ENCODE data around the gene CRACR2A. TPM values are rescaled to one million over a fixed set of nuclear protein-coding genes. Genes with fewer than 3 reads are reported as not detected.

CRACR2A gene
- total and polyA plus RNA-seq, 9 of the 15 experiments (the other 6 are each of a cell fraction or from before 2014, with no cell fraction given): 2.1 to 15.1 (median 10.4) TPM

GRCh38 chr12:3685830-3686229, 67.1 kb downstream of the CRACR2A start:
- in situ Hi-C loops (cut with MboI): no loop called here
- Histone ChIP-seq H3K4me3 (no peak overlapping the region), H3K9me1 (ENCODE audit: control insufficient read depth, insufficient read depth, low read length) (peaks cover 2% of the 10 kb centered on the region), H3K4me2 (ENCODE audit: insufficient read depth, low read length) (no peak overlapping the region), H3K36me3 (ENCODE audit: control insufficient read depth, insufficient read depth, low read length) (peaks cover 7% of the 10 kb centered on the region; the same call in 1 of the 3 replicates), H2AFZ (ENCODE audit: low read depth, low read length) (no peak overlapping the region), H3K79me2 (ENCODE audit: control insufficient read depth, insufficient read depth, low read length) (no peaks in the 10 kb centered on the region), H3K9me3 (replicated peaks; ENCODE audit: control insufficient read depth, insufficient read depth, low read depth, low read length) (no peaks in the 10 kb centered on the region), H4K20me1 (replicated peaks; ENCODE audit: control insufficient read depth, insufficient read depth, low read length) (0 out of 2 replicates have a peak, but pooled peaks cover 6% of the 10 kb centered on the region), H3K9ac (ENCODE audit: insufficient read depth in 1 of 2, low read depth in 2 of 2, low read length in 2 of 2) (no peak overlapping the region), H3K27ac (ENCODE audit: extremely low read depth, low read depth, low read length) (no peak overlapping the region), H3K27me3 (ENCODE audit: control insufficient read depth in 2 of 2, insufficient read depth in 2 of 2, low read length in 2 of 2) (no peaks in the 10 kb centered on the region), H3K4me1 (replicated peaks in 1 of 2; ENCODE audit: control insufficient read depth in 2 of 2, insufficient read depth in 2 of 2, low read length in 2 of 2) (peaks cover 8 to 20% of the 10 kb centered on the region in 2 experiments; a peak in 3 of 5 replicates)
- FAIRE-seq (no peak), DNase-seq (ENCODE audit: extremely low read depth in 1 of 4, low spot score in 3 of 4) (no peak), ATAC-seq (no peak)
- 85% methylated on average over 1 of the region's 1 CpG for WGBS (ENCODE audit: insufficient coverage, low coverage, missing lambda C conversion rate)
- ChIA-PET CTCF (ENCODE audit: low intra/inter-chr PET ratio) (no interaction called here), POLR2A (no interaction called here)
- intact Hi-C loops (cut with micrococcal nuclease): no loop called here
- no TSS peak for BruUV-seq (replicated peaks)
- no peak for TF ChIP-seq ZNF639 (CRISPR knock-in tag; conservative IDR thresholded peaks at IDR 0.05 in 1 of 2, IDR thresholded peaks at IDR 0.05 in 1 of 2)
- TF ChIP-seq E2F4 (CRISPR knock-in tag; IDR thresholded peaks at IDR 0.05; ENCODE audit: low read depth): no peak
- no peak for TF ChIP-seq CAMTA2 (CRISPR knock-in tag; conservative IDR thresholded peaks at IDR 0.05)
- no peak for TF ChIP-seq ZNF561 (CRISPR knock-in tag; conservative IDR thresholded peaks at IDR 0.05)
- TF ChIP-seq SNAPC5 (CRISPR knock-in tag; IDR thresholded peaks at IDR 0.05): no peak
- no peak for TF ChIP-seq ZNF277 (CRISPR knock-in tag; IDR thresholded peaks at IDR 0.05; ENCODE audit: borderline replicate concordance)
- TF ChIP-seq ZNF740 (CRISPR knock-in tag; IDR thresholded peaks at IDR 0.05): no peak
- no peak for TF ChIP-seq ZNF740 (tag; IDR thresholded peaks at IDR 0.05)
- TF ChIP-seq ZNF764 (CRISPR knock-in tag; IDR thresholded peaks at IDR 0.05; ENCODE audit: low read depth): no peak
- no peak for TF ChIP-seq RNF2 (IDR thresholded peaks at IDR 0.05)
- no peak for TF ChIP-seq ZBTB1 (CRISPR knock-in tag; IDR thresholded peaks at IDR 0.05; ENCODE audit: borderline replicate concordance, low read depth)
- TF ChIP-seq AFF4 (CRISPR knock-in tag; IDR thresholded peaks at IDR 0.05): no peak
- TF ChIP-seq ELF1 (tag; IDR thresholded peaks at IDR 0.05): no peak
- TF ChIP-seq TRIM24 (IDR thresholded peaks at IDR 0.05): no peak

All from K562 (cell line).